K562 (cell line): ENCODE results near the gene ALDH1A2. TPM values are rescaled to one million over a fixed set of nuclear protein-coding genes. Genes with fewer than 3 reads are reported as not detected.

Source experiments
- HNRNPUL1 ChIP-seq: fragments of 200-400 bp; formaldehyde crosslinking; IDR thresholded peaks from 2 replicates; pipeline ENCODE4 v1.6.1; 2017; ENCODE audit warnings: low read length
- MAFK ChIP-seq: IDR thresholded peaks from 2 replicates; pipeline ENCODE4 v1.6.1; 2011; ENCODE audit warnings: low read length, improper control_type of control experiment
- MTA1 ChIP-seq: fragments of 450-650 bp; IDR thresholded peaks from 2 replicates; pipeline ENCODE4 v1.6.1; 2017; ENCODE audit warnings: borderline replicate concordance
- MTA2 ChIP-seq: fragments of 450-650 bp; IDR thresholded peaks from 2 replicates; pipeline ENCODE4 v1.6.1; 2016; ENCODE audit warnings: low read depth
- RBM17 ChIP-seq: fragments of 200-400 bp; formaldehyde crosslinking; IDR thresholded peaks from 2 replicates; pipeline ENCODE4 v1.6.1; 2017; ENCODE audit warnings: low read depth, mild to moderate bottlenecking, low read length, borderline replicate concordance
- SIN3B ChIP-seq: fragments of 450-650 bp; IDR thresholded peaks from 2 replicates; pipeline ENCODE4 v1.6.1; 2017; ENCODE audit warnings: low read depth, mild to moderate bottlenecking, moderate library complexity
- SIRT6 ChIP-seq: IDR thresholded peaks from one replicate; pipeline ENCODE4 v1.6.1; 2012; ENCODE audit warnings: low read depth, mild to moderate bottlenecking, control low read depth, inconsistent platforms, low read length, moderate library complexity
- ZNF561 ChIP-seq: fragments of 450-650 bp; formaldehyde crosslinking; conservative IDR thresholded peaks from 2 replicates; pipeline ENCODE4 v1.4.0; 2020; ENCODE audit warnings: mild to moderate bottlenecking, moderate library complexity
- ZNF785 ChIP-seq: fragments of 250-450 bp; sonication (Bioruptor Pico); IDR thresholded peaks from 2 replicates; pipeline ENCODE4 v1.4.0; 2020; ENCODE audit warnings: mild to moderate bottlenecking
- polyA plus RNA-seq, 8 experiments: library from polyadenylated mRNA; depleted of rRNA in 4 of 8; stranded (reverse) in 5 of 8; unstranded in 3 of 8; fragments of >200 nt; fragmentation: Nextera tagmentation in 2 of 8; fragmentation: Illumina TruSeq in 1 of 8; extraction: Ambion mirVana in 2 of 8; extraction: Trizol in 1 of 8; gene quantifications; 2 replicates each; pipeline versions ENCODE4 v1.2.1 to v1.2.3, GENCODE V29; 2011 to 2014; ENCODE audit warnings: inconsistent platforms in 1 of 8, missing spikeins in 1 of 8
- total RNA-seq, 7 experiments: library from RNA; depleted of rRNA in 6 of 7; stranded (reverse); fragments of >200 nt in 6 of 7; fragmentation: Illumina TruSeq in 2 of 7; extraction: Trizol in 2 of 7; gene quantifications; 2 replicates each; pipeline versions ENCODE4 v1.2.1 to v1.2.3, GENCODE V29; 2011 to 2021; ENCODE audit warnings: low replicate concordance in 1 of 7
- TF ChIP-seq, protein P1 (sequence below): fragments of 250-450 bp; sonication (Bioruptor Pico); IDR thresholded peaks from 2 replicates; pipeline ENCODE4 v1.4.0; 2020; ENCODE audit warnings: mild to moderate bottlenecking, moderate library complexity
- TF ChIP-seq, protein P2 (sequence below), 2 experiments: fragments of 450-650 bp; formaldehyde crosslinking in 1 of 2; IDR thresholded peaks; 2 replicates each; pipeline versions ENCODE4 v1.4.0 to v1.6.1; 2014 to 2020; ENCODE audit warnings: mild to moderate bottlenecking in 2 of 2, borderline replicate concordance in 1 of 2, low read depth in 1 of 2
- TF ChIP-seq, protein P3 (sequence below): fragments of 250-450 bp; sonication (Bioruptor Pico); IDR thresholded peaks from 2 replicates; pipeline ENCODE4 v1.5.0; 2020; ENCODE audit warnings: mild to moderate bottlenecking, borderline replicate concordance
- TF ChIP-seq, protein P4 (sequence below), 2 experiments: fragments of 200-800 bp in 1 of 2; sonication (Bioruptor generic) in 1 of 2; sonication (generic) in 1 of 2; formaldehyde crosslinking in 1 of 2; IDR thresholded peaks in 1 of 2; conservative IDR thresholded peaks in 1 of 2; 2 replicates each; pipeline versions ENCODE4 v1.5.0 to v1.6.1; 2016 to 2020; ENCODE audit warnings: missing compliant biosample characterization in 1 of 2, missing genetic modification characterization in 1 of 2, missing genetic modification reagents in 1 of 2

The ALDH1A2 gene
- total and polyA plus RNA-seq, 9 of the 15 experiments (the other 6 are each of a cell fraction or from before 2014, with no cell fraction given) = 115 to 393 (median 333) TPM

DNA sequence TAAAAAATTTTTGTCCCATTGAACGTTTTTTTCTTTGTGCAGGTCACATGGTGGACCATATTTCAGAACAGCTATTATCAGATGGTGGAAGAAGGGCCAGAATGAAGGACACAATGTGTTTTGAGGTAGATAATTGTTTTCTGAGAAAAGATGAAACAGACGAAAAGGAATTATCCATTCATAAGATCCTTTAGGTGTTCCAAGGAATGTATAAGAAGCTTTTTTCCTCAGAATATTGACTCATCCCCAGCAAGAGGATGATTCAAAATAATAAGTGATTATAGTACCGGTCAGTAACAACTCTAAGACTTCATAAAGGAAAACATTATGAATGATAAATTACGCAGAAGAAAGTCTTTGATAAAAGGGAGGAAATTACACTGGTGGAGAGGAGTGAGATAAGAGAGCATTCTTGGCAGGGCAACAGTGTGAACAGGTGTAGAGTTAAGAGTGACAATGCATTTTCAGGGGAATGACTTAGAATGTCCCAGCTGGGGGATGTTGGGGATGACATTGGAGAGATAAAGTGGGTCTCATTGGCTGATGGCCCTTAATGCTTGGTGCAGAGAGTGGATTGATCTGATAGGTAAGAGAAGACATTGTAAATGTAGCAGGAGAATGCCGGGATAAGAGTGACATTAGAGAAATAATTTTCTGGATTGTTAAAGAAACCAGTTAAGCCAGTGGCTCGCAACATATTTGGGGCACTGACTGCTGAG lies 45.6 kb upstream of the ALDH1A2 start (continued):
- TF ChIP-seq MTA1 = peak; percentile 93
- TF ChIP-seq ZNF785 (CRISPR knock-in tag) = no peak
- TF ChIP-seq, protein P1, sequence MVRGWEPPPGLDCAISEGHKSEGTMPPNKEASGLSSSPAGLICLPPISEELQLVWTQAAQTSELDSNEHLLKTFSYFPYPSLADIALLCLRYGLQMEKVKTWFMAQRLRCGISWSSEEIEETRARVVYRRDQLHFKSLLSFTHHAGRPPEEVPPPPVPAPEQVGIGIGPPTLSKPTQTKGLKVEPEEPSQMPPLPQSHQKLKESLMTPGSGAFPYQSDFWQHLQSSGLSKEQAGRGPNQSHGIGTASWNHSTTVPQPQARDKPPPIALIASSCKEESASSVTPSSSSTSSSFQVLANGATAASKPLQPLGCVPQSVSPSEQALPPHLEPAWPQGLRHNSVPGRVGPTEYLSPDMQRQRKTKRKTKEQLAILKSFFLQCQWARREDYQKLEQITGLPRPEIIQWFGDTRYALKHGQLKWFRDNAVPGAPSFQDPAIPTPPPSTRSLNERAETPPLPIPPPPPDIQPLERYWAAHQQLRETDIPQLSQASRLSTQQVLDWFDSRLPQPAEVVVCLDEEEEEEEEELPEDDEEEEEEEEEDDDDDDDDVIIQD (CRISPR knock-in tag) = no peak
- TF ChIP-seq SIN3B = no peak
- peak; percentile 86 for TF ChIP-seq MTA2
- TF ChIP-seq ZNF561 (CRISPR knock-in tag) = no peak
- TF ChIP-seq MAFK = peak; percentile 85
- no peak for TF ChIP-seq HNRNPUL1
- TF ChIP-seq, protein P2, sequence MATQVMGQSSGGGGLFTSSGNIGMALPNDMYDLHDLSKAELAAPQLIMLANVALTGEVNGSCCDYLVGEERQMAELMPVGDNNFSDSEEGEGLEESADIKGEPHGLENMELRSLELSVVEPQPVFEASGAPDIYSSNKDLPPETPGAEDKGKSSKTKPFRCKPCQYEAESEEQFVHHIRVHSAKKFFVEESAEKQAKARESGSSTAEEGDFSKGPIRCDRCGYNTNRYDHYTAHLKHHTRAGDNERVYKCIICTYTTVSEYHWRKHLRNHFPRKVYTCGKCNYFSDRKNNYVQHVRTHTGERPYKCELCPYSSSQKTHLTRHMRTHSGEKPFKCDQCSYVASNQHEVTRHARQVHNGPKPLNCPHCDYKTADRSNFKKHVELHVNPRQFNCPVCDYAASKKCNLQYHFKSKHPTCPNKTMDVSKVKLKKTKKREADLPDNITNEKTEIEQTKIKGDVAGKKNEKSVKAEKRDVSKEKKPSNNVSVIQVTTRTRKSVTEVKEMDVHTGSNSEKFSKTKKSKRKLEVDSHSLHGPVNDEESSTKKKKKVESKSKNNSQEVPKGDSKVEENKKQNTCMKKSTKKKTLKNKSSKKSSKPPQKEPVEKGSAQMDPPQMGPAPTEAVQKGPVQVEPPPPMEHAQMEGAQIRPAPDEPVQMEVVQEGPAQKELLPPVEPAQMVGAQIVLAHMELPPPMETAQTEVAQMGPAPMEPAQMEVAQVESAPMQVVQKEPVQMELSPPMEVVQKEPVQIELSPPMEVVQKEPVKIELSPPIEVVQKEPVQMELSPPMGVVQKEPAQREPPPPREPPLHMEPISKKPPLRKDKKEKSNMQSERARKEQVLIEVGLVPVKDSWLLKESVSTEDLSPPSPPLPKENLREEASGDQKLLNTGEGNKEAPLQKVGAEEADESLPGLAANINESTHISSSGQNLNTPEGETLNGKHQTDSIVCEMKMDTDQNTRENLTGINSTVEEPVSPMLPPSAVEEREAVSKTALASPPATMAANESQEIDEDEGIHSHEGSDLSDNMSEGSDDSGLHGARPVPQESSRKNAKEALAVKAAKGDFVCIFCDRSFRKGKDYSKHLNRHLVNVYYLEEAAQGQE (IDR thresholded peaks at IDR 0.05; ENCODE audit: borderline replicate concordance) = peak; percentile 30; the same call in 1 of the 2 replicates
- TF ChIP-seq, protein P2 (CRISPR knock-in tag; IDR thresholded peaks at IDR 0.05; ENCODE audit: low read depth) = no peak
- TF ChIP-seq RBM17 = no peak
- TF ChIP-seq SIRT6 = no peak
- TF ChIP-seq, protein P3, sequence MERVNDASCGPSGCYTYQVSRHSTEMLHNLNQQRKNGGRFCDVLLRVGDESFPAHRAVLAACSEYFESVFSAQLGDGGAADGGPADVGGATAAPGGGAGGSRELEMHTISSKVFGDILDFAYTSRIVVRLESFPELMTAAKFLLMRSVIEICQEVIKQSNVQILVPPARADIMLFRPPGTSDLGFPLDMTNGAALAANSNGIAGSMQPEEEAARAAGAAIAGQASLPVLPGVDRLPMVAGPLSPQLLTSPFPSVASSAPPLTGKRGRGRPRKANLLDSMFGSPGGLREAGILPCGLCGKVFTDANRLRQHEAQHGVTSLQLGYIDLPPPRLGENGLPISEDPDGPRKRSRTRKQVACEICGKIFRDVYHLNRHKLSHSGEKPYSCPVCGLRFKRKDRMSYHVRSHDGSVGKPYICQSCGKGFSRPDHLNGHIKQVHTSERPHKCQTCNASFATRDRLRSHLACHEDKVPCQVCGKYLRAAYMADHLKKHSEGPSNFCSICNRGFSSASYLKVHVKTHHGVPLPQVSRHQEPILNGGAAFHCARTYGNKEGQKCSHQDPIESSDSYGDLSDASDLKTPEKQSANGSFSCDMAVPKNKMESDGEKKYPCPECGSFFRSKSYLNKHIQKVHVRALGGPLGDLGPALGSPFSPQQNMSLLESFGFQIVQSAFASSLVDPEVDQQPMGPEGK (CRISPR knock-in tag) = no peak
- TF ChIP-seq, protein P4, sequence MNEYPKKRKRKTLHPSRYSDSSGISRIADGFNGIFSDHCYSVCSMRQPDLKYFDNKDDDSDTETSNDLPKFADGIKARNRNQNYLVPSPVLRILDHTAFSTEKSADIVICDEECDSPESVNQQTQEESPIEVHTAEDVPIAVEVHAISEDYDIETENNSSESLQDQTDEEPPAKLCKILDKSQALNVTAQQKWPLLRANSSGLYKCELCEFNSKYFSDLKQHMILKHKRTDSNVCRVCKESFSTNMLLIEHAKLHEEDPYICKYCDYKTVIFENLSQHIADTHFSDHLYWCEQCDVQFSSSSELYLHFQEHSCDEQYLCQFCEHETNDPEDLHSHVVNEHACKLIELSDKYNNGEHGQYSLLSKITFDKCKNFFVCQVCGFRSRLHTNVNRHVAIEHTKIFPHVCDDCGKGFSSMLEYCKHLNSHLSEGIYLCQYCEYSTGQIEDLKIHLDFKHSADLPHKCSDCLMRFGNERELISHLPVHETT (CRISPR knock-in tag; conservative IDR thresholded peaks at IDR 0.05 in 1 of 2, IDR thresholded peaks at IDR 0.05 in 1 of 2) = no peak
